ENCODE results near the gene ANKH.
"Not testable (repeated sequence)": the region's sequence is repeated elsewhere in the genome, so short reads cannot be mapped to it uniquely, and the experiment has no call there.

ANKH gene

DNA sequence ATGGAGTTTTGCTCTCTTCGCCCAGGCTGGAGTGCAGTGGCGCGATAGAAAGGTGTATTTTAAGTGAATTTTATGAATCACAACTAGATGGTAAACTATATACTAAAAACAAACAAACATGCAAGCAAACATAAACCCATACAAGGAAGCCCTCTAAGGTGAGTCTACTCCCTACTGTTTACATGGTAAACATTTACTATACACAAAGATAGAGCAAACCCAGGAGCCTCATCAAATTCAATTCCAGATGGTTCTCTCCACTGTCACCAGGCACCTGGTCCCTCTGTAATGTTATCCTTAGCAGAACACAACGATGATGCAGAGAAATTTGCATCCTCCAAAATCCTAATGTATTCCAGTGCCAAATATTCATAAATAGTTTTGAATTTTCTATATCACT, 17.9 kb downstream of the ANKH start:
- no peak for DNase-seq

DNA sequence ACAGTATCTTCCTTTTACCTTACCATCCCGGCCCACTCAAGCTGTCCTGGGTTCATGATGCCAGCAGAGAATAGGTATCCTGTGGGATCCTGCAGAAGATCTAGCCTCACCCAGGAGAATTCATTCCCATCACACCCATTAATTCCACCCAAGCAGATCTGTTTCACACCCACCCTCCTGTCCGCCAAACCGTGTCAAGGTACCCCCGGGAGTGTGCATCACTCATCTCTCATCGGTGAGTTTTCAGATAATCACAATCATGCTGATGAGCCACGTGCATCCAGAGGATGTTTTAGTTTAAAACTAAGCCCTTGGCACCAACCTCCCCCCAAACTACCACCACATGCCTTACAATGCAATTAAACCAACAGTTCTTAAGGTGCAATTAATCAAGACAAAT, 18.8 kb downstream of the ANKH start:
- no peak for DNase-seq

DNA sequence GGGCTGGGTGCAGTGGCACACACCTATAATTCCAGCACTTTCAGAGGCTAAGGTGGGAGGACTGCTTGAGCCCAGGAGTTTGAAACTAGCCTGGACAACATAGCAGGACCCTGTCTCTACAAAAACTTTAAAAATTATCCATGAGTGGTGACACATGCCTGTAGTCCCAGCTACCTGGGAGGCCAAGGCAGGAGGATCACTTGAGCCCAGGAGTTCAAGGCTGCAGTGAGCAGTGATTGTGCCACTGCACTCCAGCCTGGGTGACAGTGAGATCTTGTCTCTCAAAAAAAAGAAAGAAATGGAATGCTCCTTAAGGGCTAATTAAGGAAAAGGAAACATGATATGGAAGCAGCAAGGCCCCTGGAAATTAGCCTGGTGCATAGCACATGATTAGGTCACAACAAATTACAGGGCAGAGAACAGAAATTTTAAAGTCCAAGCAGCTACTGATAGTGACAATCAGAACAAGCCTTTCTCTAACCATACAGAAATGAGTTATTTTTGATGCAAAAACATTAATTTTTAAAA, 19.5 kb downstream of the ANKH start:
- no peak for DNase-seq

- no peak for DNase-seq
Observed at GRCh38 chr5:14851597-14851996, 20.0 kb downstream of the ANKH start.

- DNase-seq = no peak
Observed at GRCh38 chr5:14851050-14851419, 20.5 kb downstream of the ANKH start.

GRCh38 chr5:14850419-14851049, 21.0 kb downstream of the ANKH start:
- DNase-seq = no peak

GRCh38 chr5:14849516-14850294, 21.9 kb downstream of the ANKH start:
- DNase-seq = no peak

DNA sequence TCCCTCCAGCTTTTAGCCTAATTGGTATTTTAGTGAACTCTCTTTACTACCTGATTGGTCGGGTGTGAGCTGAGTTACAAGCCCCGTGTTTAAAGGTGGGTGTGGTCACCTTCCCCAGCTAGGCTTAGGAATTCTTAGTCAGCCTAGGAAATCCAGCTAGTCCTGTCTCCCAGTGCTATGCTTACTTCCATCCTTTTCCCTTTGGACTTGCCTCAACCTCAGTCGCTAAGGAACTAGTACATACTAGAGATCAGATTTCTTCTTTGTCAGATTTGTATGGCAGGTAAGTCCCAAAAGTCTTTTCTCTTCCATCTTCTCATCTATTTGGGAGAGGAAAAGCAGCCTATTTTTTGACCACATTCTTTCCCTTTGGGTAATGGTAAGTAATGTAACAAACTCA, 22.6 kb downstream of the ANKH start:
- DNase-seq = not testable (repeated sequence)

- no peak for DNase-seq
Observed at GRCh38 chr5:14848385-14848784, 23.2 kb downstream of the ANKH start.

DNA sequence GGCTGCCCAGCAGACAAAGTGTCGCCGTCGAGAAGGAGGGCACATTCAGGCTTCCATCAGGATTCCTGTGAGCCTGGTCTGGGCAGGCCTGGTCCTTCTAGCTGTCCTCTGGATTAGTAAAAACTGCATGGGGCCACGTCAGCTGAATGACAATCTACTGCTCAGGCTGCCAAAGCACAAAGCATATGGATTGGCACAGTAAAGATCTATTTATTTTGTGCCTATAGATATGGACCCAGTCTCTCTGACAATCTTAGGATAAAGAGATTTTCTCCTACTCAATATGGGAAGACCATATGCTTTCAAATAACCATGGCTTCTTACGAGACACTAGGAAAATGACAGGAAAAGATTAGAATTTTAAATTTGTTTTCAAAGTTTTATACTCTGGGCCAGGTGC, 24.1 kb downstream of the ANKH start:
- no peak for DNase-seq

DNA sequence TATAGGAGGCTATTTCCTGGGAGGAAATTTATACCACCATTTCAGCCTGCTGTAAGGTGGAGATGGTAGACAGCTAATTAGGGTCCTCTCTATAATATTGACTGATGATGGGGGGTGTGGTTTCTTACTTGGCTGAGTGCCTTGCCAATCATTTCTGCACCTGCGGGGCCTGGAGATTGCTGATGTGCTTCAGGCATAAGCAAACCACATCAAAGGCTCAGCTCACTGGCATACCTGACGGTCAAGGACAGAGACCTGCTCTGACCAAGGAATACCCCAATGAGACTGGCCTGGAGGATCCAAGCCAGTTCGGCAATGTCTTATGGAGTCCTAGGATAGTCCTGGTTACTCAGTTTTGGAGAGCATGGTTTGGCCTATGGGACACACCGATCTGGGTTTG, 29.5 kb downstream of the ANKH start:
- no peak for DNase-seq

DNA sequence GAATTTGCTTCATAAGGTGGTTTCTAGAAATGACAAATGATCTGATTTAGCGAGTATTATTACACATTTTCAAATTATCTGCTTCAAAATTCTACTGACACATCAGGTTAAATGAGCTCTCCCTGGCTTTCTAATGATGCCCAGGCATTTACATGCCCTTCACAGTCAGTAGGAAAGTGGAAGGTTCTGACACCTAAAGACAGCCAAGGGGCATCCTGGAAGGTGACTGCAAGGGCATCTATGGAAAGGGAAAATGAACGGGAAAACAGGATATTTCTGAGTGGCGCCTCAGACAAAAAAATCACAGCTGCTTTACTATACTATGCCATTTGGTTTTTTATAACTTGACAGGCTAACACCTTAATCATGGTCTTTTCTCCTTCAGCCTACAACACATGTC, 31.0 kb downstream of the ANKH start:
- no peak for DNase-seq

DNA sequence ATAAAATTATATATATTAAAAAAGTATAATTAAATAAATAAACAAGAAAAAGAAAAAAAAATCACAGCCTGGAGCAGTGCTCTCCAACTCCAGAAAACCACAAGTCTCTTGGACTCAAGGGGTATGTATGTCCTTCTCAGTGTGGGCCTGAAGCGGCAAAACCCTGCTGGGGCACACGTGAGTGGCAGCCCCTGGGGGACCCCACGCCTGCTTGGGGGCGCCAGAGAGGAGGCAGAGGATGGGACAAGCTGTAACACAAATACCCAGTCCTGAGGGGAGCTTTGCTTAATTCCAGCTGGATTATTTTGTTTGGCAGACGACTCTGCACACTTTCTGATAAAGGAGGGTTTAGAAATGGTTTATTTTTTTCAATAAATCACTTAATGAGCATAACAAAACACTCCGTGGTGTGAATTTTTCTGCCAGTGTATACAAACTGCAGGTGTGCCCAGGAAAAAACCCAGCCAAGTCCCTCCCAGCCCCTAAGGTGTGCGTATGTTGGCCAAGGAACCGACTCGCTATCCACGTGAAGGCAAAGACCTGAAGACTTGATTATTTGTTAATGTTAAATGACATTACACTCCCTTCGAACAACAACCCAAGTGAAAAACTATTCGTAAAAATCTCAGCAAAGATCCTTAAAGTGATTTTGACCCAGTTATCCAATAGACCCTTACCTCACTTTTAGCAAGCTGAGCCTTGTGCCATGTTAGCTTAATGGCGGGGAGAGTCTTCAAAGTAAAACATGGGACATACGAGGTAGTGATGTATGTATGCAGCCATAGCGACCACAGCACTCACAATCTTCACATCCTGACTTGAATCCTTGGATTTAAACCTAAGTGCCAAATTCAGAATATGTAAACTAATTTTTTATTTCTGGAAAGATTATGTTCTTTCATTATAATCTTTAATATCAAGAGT, 32.9 kb downstream of the ANKH start:
- DNase-seq = no peak

- DNase-seq = not testable (repeated sequence)
Observed at GRCh38 chr5:14837423-14838122, 34.0 kb downstream of the ANKH start.

- no peak for DNase-seq
Observed at GRCh38 chr5:14834584-14835550, 36.7 kb downstream of the ANKH start.

- no peak for DNase-seq
Observed at GRCh38 chr5:14834062-14834461, 37.5 kb downstream of the ANKH start.

GRCh38 chr5:14831006-14831338, 40.6 kb downstream of the ANKH start:
- DNase-seq = no peak

DNA sequence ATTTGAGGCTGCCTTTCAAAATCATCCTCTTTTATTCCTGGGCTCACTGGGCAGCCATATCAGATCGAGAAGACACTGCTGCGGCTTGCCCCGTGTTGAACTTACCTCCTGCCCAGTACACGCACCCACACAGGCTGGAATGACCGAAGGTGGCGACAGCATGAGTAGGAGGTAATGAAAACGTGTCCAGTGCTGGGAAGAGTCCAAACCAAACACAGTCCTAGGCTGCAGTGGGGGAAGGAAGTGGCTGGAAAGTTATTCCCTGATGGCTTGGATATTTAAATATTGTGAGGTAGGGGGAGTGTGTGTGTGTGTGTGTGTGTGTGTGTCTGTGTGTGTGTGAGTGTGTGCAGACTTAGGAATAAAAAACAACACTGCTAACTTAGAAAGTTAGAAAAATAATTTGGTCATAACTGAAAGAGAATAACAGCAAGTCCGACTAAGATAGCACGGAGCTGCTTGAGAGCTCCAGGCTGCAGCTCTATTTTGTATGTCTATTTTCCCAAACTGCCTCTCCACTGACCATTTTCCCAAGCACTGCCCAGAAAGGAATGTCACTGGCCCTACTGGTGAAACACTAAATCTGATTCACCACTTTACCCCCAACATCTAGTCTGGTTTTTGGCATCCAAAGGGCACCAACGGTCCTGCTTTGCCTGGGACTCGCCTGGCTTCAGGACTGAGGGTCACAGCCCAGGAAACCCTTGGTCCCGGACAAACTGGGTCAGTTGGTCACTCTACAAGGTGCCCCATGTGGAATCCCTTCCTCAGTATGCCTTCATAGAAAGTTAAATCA, 41.2 kb downstream of the ANKH start:
- DNase-seq = no peak

- DNase-seq = no peak
Observed at GRCh38 chr5:14829396-14829795, 42.2 kb downstream of the ANKH start.

- no peak for DNase-seq
Observed at GRCh38 chr5:14826714-14827113, 44.9 kb downstream of the ANKH start.

- DNase-seq = no peak
Observed at GRCh38 chr5:14825977-14826376, 45.6 kb downstream of the ANKH start.
